Amniotic stem cell (primary cell): ENCODE results near the gene C1orf21.
A peak's percentile ranks its signal among the peaks of the same experiment; 100 is the strongest.

Experiments
- DNase-seq: peaks from one replicate; lab custom pipeline; 2025; lab: John Stamatoyannopoulos, UW

C1orf21 gene

DNA sequence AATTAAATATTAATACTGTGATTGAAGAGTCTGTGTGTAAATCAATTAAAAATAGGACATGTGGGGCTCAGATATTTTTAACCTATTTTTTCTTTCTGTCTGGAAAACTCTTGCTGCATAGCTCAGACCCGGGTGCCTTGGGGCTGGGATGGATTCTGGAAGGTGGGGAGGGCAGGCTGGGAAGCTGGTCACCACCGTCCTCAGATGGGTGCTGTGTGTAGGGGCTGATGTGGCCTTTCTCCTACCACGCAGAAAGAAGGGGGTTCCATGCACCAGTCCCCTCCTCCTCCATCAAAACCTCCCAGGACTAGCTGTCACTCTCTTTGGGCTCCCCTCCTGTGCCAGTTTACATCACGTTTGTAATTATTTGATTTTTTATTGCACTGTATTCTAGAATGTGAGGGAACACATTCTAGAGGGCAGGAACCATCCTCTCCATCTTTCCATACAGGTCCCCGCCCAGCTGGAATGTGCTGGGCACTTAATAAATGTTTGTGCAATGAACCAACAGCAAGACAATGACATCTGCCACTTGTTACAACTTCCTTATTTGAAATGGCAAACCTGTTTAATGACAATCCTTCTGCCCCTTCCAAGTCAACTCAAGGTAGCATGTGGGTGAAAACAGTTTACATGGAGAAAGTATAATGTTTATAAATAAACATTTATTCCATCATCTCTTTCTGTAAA, 263.5 kb downstream of the C1orf21 start:
- DNase-seq, result no peak

- DNase-seq, result no peak
Observed at GRCh38 chr1:184655185-184655584, 268.4 kb downstream of the C1orf21 start.

DNA sequence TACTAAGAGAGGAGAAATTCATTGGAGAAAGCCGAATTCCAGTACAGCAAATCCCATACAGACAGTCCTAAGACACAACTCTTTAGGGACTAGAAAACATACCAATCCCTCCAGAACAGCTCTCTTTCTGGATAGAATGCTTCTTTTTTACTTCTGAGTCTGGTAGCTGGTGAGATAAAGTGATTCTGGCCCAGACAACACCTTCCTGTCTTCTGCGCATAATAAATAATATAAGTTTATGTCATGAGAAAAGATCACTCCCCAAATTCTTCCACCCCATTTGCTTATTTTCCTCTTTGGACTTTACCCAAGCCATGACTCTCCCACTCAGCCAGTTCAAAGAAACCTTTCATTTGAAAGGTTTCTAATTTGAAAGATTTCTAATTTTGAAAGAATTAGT, 269.4 kb downstream of the C1orf21 start:
- no peak for DNase-seq

DNA sequence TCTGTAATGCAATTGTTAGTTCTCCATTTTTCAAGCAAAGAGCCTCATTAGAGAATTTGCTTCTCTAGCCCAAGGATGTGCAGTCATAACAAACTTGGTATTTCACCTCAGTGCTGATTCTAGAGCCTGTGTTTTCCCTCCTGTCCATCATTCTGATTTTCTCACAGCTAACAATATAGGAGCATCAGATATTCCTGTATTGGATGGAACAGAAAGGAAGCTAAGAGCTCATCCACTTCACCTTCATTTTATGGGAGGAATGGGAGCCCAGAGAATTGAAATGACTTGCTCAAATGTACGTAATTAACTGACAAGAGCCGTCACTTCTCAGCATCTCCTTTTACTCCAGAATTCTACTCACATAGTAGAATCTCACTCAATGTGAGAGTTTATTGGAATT, 271.2 kb downstream of the C1orf21 start:
- no peak for DNase-seq

GRCh38 chr1:184660462-184661191, 273.8 kb downstream of the C1orf21 start:
- no peak for DNase-seq

GRCh38 chr1:184661801-184662200, 275.0 kb downstream of the C1orf21 start:
- no peak for DNase-seq

GRCh38 chr1:184664042-184664660, 277.3 kb downstream of the C1orf21 start:
- DNase-seq, result peak; percentile 40

DNA sequence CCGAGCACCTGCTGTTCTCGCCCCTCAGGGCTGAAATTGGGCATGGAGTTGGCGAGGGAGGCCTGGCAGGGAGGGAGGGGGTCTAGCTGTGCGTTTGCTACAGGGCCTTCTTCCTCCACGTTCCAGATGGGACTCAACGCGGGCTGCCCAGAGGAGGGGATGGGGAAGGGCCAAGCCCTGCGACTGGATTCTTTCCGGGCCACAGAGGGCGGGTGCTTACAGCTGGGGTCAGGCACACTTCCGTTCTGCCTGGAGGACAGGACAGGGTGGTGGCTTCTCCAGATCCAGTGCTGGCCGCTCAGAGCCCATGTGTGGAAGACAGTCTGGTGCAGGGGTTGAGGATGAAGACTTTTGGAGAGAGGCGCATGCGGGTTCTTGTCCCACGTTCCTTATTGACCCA, 277.8 kb downstream of the C1orf21 start:
- no peak for DNase-seq

- no peak for DNase-seq
Observed at GRCh38 chr1:184665360-184665759, 278.5 kb downstream of the C1orf21 start.

GRCh38 chr1:184669391-184669790, 282.6 kb downstream of the C1orf21 start:
- DNase-seq, result no peak

DNA sequence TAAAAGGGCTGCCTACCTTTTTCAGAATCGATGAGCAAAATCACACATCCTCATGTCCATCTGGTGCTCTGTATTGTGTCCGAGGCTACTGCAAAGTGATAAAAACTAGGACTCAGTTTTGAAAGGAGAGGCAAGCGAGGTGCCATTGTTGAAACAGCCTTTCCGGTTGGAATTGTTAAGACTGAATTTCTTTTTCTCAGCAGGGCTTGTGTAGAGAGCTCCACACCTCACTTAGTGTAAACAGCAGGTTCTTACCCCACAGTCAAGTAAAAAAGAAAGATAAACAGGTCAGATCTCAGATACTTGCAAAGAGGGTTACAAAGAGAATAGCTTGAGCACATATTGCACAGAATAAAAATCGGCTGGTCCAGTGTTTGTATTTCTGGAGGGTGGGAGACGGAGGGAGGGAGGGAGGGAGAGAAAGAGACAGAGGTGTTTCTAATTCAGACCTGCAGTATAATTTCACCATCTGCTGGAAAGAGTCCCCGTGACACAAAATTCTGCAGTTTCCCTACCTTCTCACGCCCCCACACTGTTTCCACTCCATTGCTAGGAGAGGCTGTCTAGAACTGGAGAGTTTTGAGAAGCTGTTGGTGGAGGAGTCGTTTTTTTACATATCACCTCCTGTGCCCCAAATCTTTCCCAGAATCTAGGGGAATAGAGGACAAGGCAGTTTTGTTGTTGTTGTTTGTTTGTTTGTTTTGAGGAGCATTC, 285.3 kb downstream of the C1orf21 start:
- DNase-seq, result no peak

- DNase-seq, result no peak
Observed at GRCh38 chr1:184673305-184673704, 286.5 kb downstream of the C1orf21 start.

DNA sequence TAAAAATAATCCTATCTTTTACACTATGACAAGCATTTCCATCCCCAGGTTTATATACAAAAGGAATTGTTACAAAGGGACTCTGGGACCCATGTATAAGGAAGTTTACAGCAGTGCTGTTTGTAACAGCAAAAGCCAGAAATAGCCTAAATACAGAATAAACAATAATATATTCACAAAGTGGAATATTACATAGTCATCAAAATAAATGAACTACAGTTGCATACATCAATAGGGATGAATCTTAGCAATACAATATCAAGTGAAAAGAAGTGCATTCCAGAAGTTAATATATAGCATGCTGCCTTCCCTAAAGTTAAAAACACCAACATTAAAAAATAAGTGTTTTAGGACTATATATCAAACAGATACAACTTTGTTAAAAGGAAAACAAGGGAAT, 290.5 kb downstream of the C1orf21 start:
- no peak for DNase-seq
